Activated CD8-positive, alpha-beta memory T cell treated with anti-CD3 and anti-CD28 coated beads, Interleukin-2, amount 50 U/mL, for 24 hours (primary cell): ENCODE data around the gene RFTN2.
"Not testable (repeated sequence)": the region's sequence is repeated elsewhere in the genome, so short reads cannot be mapped to it uniquely, and the experiment has no call there.

Source experiments
- DNase-seq: peaks from one replicate; pipeline ENCODE4 v3.0.0-alpha.2; 2020; ENCODE audit errors: extremely low read depth

Gene RFTN2

GRCh38 chr2:197674591-197674990, 796 bp downstream of the RFTN2 start:
- no peak for DNase-seq

- DNase-seq: no peak
Observed at GRCh38 chr2:197674060-197674459, 1.3 kb downstream of the RFTN2 start.

GRCh38 chr2:197673606-197674005, 1.8 kb downstream of the RFTN2 start:
- no peak for DNase-seq

- no peak for DNase-seq
Observed at GRCh38 chr2:197673106-197673505, 2.3 kb downstream of the RFTN2 start.

- DNase-seq: no peak
Observed at GRCh38 chr2:197672371-197672893, 3.0 kb downstream of the RFTN2 start.

GRCh38 chr2:197669077-197669476, 6.3 kb downstream of the RFTN2 start:
- no peak for DNase-seq

- no peak for DNase-seq
Observed at GRCh38 chr2:197668296-197668695, 7.1 kb downstream of the RFTN2 start.

- DNase-seq: no peak
Observed at GRCh38 chr2:197666277-197666676, 9.1 kb downstream of the RFTN2 start.

- DNase-seq: no peak
Observed at GRCh38 chr2:197661626-197662025, 13.8 kb downstream of the RFTN2 start.

GRCh38 chr2:197657562-197657961, 17.8 kb downstream of the RFTN2 start:
- no peak for DNase-seq

- no peak for DNase-seq
Observed at GRCh38 chr2:197647961-197648690, 27.3 kb downstream of the RFTN2 start.

- DNase-seq: no peak
Observed at GRCh38 chr2:197641666-197642065, 33.7 kb downstream of the RFTN2 start.

GRCh38 chr2:197640571-197641122, 34.7 kb downstream of the RFTN2 start:
- DNase-seq: not testable (repeated sequence)

GRCh38 chr2:197633109-197633657, 42.2 kb downstream of the RFTN2 start:
- DNase-seq: no peak

GRCh38 chr2:197628043-197628500, 47.3 kb downstream of the RFTN2 start:
- DNase-seq: no peak

- no peak for DNase-seq
Observed at GRCh38 chr2:197626965-197627625, 48.3 kb downstream of the RFTN2 start.

GRCh38 chr2:197620133-197620532, 55.3 kb downstream of the RFTN2 start:
- no peak for DNase-seq

- no peak for DNase-seq
Observed at GRCh38 chr2:197615016-197615652, 60.3 kb downstream of the RFTN2 start.

GRCh38 chr2:197614532-197614931, 60.9 kb downstream of the RFTN2 start:
- no peak for DNase-seq

- no peak for DNase-seq
Observed at GRCh38 chr2:197613509-197613987, 61.8 kb downstream of the RFTN2 start.

- no peak for DNase-seq
Observed at GRCh38 chr2:197606180-197606579, 69.2 kb downstream of the RFTN2 start.
